ENCODE data around the gene IMMT. TPM values are rescaled to one million over a fixed set of nuclear protein-coding genes. Genes with fewer than 3 reads are reported as not detected.

Gene IMMT
- total and polyA plus RNA-seq, 9 of the 15 experiments (the other 6 are each of a cell fraction or from before 2014, with no cell fraction given): 119 to 294 (median 140) TPM

GRCh38 chr2:86195055-86195807 lies at the start of gene IMMT (continued):
- TF ChIP-seq, protein P1, sequence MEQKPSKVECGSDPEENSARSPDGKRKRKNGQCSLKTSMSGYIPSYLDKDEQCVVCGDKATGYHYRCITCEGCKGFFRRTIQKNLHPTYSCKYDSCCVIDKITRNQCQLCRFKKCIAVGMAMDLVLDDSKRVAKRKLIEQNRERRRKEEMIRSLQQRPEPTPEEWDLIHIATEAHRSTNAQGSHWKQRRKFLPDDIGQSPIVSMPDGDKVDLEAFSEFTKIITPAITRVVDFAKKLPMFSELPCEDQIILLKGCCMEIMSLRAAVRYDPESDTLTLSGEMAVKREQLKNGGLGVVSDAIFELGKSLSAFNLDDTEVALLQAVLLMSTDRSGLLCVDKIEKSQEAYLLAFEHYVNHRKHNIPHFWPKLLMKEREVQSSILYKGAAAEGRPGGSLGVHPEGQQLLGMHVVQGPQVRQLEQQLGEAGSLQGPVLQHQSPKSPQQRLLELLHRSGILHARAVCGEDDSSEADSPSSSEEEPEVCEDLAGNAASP (IDR thresholded peaks at IDR 0.05): no peak
- peak; percentile 98 for TF ChIP-seq RBFOX2 (IDR thresholded peaks at IDR 0.05; ENCODE audit: low read depth, low read length)
- TF ChIP-seq ETV6 (IDR thresholded peaks at IDR 0.05; ENCODE audit: borderline replicate concordance in 1 of 2, low read depth in 2 of 2, low read length in 1 of 2): 0 out of 4 replicates have a peak, but pooled peaks of 1 of the 2 experiments have one; percentile 39
- no peak for TF ChIP-seq ETV6 (CRISPR knock-in tag; IDR thresholded peaks at IDR 0.05; ENCODE audit: borderline replicate concordance)
- TF ChIP-seq MEF2D (tag; conservative IDR thresholded peaks at IDR 0.05; ENCODE audit: low read depth): no peak
- TF ChIP-seq, protein P2, sequence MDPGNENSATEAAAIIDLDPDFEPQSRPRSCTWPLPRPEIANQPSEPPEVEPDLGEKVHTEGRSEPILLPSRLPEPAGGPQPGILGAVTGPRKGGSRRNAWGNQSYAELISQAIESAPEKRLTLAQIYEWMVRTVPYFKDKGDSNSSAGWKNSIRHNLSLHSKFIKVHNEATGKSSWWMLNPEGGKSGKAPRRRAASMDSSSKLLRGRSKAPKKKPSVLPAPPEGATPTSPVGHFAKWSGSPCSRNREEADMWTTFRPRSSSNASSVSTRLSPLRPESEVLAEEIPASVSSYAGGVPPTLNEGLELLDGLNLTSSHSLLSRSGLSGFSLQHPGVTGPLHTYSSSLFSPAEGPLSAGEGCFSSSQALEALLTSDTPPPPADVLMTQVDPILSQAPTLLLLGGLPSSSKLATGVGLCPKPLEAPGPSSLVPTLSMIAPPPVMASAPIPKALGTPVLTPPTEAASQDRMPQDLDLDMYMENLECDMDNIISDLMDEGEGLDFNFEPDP (CRISPR knock-in tag; IDR thresholded peaks at IDR 0.05): 0 out of 2 replicates have a peak, but pooled peaks have one; percentile 42
- TF ChIP-seq COPS2 (conservative IDR thresholded peaks at IDR 0.05): no peak
- peak; percentile 96 for TF ChIP-seq ZFX (CRISPR knock-in tag; IDR thresholded peaks at IDR 0.05)
- TF ChIP-seq EGR1 (conservative IDR thresholded peaks at IDR 0.05): peak; percentile 80
- TF ChIP-seq CREB1 (IDR thresholded peaks at IDR 0.05): peak; percentile 72
- peak; percentile 81 for TF ChIP-seq CREB1 (CRISPR knock-in tag; IDR thresholded peaks at IDR 0.05)
- 0 out of 2 replicates have a peak, but pooled peaks have one; percentile 56 for TF ChIP-seq SMAD3 (CRISPR knock-in tag; conservative IDR thresholded peaks at IDR 0.05)
- no peak for TF ChIP-seq ZNF586 (CRISPR knock-in tag; conservative IDR thresholded peaks at IDR 0.05)
- no peak for TF ChIP-seq PCBP2 (IDR thresholded peaks at IDR 0.05; ENCODE audit: low read depth, low read length, poor library complexity, severe bottlenecking)
- TF ChIP-seq BRF1 (IDR thresholded peaks at IDR 0.05; ENCODE audit: borderline replicate concordance, extremely low read depth, insufficient read length): no peak
- TF ChIP-seq POLR2B (IDR thresholded peaks at IDR 0.05; ENCODE audit: low read depth, partially characterized antibody): peak; percentile 98
- TF ChIP-seq EZH2 (IDR thresholded peaks at IDR 0.05; ENCODE audit: borderline replicate concordance, low read depth, low read length): no peak
- TF ChIP-seq ELF1 (tag; IDR thresholded peaks at IDR 0.05): peak; percentile 84
- no peak for TF ChIP-seq ZNF311 (CRISPR knock-in tag; IDR thresholded peaks at IDR 0.05)
- no peak for TF ChIP-seq SMC3 (conservative IDR thresholded peaks at IDR 0.05; ENCODE audit: insufficient read depth, low read depth, low read length)
- TF ChIP-seq CSDE1 (IDR thresholded peaks at IDR 0.05): peak in 1 of 2 experiments; percentile 63; a peak in 2 of 4 replicates
- 0 out of 2 replicates have a peak, but pooled peaks have one; percentile 75 for TF ChIP-seq ZNF133 (CRISPR knock-in tag; IDR thresholded peaks at IDR 0.05)
- no peak for TF ChIP-seq RFX7 (CRISPR knock-in tag; IDR thresholded peaks at IDR 0.05)
- no peak for TF ChIP-seq HNRNPH1 (optimal IDR thresholded peaks at IDR 0.05; ENCODE audit: low read depth, low read length)
- no peak for TF ChIP-seq THRAP3 (IDR thresholded peaks at IDR 0.05; ENCODE audit: borderline replicate concordance)
- TF ChIP-seq ZNF175 (CRISPR knock-in tag; IDR thresholded peaks at IDR 0.05; ENCODE audit: low read depth): no peak
- TF ChIP-seq U2AF2 (optimal IDR thresholded peaks at IDR 0.05; ENCODE audit: low read depth, low read length): no peak
- TF ChIP-seq ZNF445 (CRISPR knock-in tag; IDR thresholded peaks at IDR 0.05; ENCODE audit: low read depth): no peak
- no peak for TF ChIP-seq MCM3 (IDR thresholded peaks at IDR 0.05)

Measured in K562 (cell line).